HG03025 (cell line): ENCODE data around the gene FARP1.
"Not testable (repeated sequence)": the region's sequence is repeated elsewhere in the genome, so short reads cannot be mapped to it uniquely, and the experiment has no call there.

Experiments
- ATAC-seq: cut with Tn5 transposase; IDR thresholded peaks from one replicate; pipeline ENCODE4 v1.9.1; 2021; ENCODE audit warnings: mild to moderate bottlenecking, moderate library complexity; ENCODE audit not compliant: unreplicated experiment, low FRiP score

Gene FARP1

DNA sequence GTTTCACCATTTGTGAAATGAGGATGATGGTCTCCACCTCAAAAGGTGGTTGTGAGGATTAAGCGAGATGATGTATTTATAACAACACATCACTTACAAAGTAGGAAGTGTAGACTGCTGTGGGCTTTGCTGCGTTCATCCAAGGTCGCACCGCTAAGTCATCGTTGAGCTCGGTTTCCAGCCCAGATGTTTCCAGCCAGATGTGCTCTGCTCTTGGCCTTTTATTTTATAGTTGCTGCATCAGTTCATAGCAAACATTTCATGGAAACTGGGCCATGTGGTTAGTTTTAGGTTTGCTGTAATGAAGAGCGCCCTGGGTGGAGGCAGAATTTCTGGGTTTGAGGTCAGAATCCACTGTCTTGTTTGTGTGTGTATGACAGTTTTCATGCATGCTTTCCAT lies 110.6 kb downstream of the FARP1 start:
- ATAC-seq = no peak

DNA sequence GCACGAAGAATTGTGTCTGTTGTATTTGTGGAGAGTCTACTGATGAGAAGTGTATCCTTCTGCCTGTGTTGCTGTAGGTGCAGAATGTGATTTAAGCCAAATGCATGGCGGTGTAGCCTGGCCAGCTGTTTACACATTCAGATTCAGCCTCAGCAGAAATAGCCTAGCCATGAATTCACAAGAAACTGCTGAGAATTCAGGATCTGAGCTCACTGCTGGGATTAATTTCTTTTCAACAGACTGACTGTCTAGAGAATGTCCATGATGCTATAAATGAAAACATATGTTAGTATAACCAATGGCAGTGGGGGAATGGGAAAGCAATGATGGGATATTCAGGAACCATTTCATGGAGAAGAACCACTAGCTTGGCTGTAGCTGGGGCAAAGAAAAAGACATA lies 111.6 kb downstream of the FARP1 start:
- ATAC-seq = no peak

DNA sequence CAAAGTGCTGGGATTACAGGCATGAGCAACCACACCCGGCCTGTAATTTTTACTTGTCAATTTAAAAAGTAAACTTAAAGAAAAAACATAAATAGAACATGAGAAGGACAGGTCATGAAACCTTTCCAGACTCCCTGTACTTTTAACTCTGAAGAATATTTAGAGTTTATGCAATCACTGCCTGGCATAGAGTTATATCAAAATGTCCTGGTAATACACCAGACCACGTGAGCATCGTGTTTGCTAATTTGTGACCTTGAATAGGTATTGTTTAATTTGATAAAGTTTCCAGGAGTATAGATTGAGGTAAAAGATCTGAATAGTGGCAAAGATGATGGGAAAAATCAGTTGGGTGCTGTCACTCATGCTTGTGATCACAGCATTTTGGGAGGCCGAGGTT lies 115.3 kb downstream of the FARP1 start:
- ATAC-seq = no peak

DNA sequence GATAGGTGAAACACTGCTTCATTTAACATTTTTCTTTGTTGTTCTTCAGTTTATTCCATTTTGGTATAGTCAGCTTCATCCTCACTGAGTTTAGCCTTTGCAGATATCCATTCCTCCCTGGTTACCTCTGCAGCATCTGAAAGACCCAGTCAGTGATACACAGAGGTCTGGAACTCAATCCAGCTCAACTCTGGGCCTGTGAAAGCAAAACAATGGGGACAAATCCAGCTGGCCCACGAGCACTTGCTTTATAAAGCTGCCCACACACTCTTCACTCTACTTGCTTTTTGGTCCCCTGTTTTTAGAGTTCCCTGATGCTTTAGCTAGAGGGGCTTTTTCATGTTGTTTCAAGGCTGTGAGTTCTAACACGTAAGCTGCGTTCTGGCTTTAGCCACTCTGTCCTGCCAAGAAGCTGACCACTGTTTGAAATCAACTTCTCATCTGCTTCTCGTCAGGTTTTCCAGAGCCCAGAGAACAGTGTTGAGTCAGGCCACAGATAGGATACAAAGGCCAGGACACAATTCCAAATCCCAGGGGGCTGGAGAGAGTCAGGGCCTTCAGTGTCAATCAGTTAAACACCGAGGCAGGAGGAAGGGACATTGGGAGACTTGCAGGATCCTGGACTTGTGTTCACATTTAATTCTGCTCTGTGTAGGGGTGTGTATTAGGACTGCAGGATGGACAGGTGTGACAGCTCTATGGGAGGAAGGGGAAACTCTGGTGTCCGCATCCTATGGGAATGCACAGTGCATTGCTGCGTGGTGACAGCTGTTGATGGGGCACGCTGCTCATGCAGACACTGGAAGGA lies 117.7 kb downstream of the FARP1 start:
- ATAC-seq = no peak

DNA sequence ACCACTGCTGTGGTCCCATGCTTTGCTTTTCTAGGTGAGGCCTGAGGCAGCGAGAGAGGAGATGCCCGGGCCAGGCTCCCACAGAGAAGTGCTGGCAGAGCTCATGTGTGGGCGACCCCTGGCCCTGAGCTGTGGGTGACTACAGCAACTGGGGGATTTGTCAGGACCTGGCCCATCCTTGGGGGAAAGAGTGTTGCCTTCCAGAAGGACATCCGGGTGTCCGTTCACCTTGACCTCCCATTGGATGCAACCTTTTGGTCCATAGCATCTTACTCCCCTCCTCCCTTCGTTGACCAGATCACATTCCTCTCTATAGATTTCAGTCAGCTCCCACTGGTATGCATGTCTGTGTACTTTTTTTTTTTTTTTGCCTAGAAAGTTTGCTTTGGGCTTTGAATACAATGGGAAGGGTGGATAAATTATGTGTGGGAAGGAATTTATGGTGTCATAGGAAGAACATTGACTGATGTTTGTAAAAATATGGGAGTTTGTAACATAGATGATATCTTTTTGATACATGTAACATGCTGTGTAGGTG lies 118.3 kb downstream of the FARP1 start:
- ATAC-seq = no peak

DNA sequence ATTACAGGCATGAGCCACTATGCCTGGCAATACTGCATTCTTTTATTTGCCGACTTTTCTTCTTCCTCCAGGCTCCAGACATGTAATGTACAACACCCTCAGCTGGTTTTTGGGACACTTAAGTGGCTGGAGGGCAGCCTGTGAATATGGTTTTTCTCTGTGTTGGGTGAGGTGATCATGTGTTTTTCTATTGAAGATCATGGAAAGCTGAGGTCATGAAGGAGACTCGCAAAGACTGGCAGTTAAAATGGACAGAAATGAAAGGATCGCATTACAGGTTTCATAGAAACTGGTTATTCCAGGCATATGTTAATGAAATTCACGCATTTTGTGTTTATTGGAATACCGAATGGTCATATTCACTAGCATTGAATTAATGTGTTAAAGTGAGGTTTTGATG lies 119.4 kb downstream of the FARP1 start:
- no peak for ATAC-seq

DNA sequence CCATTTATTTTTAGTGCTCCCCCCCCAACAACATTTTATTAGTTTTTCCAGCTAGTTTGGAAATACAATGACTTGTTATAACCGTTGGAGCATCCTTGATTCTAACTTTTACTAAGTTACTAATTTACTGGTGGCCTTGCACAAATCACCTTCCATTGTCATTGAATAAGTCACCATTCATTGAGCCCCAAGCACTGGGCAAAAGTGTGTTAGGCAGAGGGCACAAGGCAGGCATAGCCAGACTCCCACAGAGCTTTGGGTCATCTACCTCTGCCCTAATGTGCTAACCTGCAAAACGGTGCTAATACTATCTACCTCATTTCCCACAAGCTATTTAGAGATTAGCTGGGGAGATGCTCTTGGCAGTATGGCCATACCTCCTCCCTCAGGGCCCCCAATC lies 120.9 kb downstream of the FARP1 start:
- ATAC-seq = no peak

DNA sequence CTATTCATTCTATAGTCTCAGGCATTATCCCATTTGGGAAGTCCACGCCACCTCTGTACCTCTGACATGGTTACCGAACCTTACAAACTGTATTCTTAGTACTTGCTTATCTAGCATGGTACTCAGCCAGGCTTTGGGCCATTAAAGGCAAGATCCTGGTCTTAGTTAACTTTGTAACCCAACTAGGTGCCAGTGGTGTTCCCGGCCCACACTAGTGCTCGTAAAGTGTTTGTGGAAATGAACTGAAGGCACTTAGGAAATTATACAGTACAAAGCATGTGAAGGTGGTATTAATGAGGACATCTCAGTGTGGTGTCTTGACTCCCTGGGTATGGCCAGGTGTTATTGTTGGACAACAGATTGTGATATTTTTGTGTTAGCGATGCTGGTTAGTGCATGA lies 122.0 kb downstream of the FARP1 start:
- ATAC-seq = no peak

DNA sequence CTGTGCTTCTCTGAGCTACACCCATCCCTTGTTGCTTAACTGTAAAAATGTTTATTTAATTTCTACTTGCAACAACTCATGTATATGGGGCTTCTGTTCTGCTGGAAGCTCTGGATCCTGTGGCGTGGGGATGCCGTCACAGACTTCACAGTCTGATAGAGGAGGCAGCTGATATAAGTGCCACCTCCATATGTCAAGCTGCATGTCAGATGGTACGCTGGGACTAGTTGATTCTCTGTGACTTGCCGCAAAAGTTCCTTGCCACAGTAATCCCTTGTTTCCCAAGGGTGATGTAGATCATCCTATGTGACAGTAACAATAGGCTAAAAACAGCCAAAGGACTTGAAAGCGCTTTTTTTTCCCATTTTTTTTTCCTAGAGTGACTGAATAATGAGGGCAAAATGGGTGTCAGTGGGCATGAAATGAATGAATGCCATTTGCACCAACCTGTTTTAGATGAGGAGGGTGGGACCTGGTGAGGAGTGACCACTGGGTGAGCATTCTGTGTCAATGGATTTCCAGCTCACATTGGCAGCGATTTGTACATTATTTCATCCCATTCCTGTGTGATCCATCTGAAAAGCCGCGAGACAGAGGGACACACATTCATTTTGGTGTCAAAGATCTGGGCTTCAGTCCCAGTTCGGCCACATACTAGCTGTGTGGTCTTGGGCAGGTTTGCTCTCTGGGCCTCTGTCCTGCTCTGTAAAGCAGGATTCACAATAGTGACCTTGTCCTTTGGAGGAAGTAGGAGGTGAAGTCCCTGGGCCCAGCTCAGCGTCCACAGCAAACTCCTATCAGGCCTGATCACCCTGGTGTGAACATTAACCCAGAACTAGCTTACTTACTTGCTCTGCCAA lies 123.0 kb downstream of the FARP1 start:
- ATAC-seq = no peak

DNA sequence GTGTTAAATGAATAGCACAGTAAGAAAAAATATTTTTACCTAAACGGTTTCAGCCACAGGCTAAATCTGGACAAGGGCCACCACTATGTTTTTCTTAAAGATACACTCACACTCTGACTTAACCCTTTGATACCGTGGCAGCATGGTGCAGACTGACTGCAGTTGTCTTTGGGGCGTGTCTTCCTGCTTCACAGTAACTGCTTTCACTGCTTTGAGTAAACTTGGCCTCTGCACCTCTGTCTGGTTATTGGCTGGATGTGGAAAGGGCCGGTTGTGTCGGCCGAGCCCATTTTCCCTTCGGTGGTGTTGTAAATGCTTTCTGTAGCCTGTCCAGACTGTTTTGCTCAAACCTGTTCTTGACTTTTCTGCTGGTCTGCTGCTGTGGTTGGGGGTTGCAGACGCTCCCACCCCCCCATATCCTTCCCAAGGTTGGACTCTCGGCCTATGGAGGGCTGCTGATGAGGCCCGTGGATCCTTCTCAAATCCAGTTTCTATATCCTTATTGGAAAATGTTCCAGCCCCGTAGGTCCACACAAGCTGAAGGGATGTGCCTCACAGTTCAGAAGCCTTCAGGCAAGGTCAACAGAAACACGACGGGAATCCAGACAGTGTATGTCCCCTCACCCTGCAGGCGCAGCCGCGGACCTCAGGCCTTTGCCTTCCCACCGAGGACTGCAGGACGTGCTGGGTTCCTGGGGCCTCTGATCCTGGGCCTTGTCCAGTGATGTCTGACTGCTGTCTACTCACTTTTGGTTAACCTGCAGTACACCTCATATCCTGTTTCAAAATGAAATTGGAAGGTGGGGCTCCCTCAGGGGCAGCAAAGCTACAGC lies 124.4 kb downstream of the FARP1 start:
- ATAC-seq = peak; percentile 84

DNA sequence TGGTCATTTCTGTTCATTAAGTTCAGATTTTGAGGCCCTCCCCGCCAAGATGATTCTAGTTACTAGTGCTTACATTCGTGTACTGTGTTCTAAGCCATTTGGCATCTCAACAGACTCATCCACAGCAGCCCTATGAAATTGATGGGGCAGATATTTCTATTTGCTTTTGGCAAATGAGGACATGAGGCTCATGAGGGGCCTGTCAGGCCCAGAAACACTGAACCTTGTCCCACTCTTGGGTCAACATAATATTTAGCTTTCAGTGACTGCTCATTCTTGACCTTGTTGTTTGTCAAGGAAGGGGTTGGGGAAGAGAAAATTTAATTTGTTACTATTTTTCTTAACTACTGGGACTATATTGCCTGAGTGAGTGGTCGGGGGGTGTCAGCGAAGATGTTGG lies 126.5 kb downstream of the FARP1 start:
- ATAC-seq = no peak

DNA sequence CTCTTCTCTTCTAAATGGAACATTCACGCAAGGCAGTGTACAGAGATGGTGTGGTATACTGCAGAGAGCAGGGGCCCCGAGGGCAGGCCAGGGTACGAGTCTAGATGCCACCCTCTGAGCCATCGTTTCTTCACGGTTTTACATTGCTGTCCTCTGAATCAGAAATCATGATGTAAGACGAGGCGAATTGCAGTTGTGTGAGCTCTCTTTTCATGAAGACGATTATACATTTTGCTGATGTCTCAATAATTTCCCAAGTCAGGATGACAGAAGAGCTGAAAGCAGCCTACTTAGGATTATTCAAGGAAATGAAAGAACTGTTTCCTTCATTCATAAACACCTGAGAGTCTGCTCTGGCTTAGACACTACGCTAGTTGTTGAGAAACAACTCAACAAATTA lies 127.9 kb downstream of the FARP1 start:
- no peak for ATAC-seq

DNA sequence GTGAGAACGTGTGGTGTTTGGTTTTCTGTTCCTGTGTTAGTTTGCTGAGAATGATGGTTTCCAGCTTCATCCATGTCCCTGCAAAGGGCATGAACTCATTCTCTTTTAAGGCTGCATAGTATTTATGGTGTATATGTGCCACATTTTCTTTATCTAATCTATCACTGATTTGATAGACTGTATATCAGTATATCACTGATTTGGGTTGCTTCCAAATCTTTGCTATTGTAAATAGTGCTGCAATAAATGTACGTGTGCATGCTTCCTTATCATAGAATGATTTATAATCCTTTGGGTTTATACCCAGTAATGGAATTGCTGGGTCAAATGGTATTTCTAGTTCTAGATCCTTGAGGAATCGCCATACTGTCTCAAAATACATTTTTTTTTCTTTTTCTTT lies 128.8 kb downstream of the FARP1 start:
- ATAC-seq = not testable (repeated sequence)

DNA sequence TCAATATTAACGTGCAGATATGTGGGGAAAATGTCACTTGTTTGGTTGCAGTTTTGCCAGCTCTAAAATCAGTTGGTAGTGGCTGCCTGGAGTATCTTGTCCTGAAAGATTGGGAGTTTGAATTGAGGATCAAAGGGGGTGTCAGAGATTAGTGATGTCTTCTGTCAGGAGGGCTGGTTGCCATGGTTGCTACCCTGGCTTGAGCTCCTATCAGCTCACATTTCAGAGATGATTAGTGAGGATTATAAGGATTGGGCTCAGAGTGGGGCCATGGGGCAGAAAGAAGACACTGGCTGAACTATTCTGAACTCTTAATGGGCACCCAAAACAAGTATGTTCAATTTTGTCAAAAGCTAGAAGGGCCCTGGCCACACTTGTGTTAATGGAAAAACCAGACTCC lies 129.7 kb downstream of the FARP1 start:
- no peak for ATAC-seq

DNA sequence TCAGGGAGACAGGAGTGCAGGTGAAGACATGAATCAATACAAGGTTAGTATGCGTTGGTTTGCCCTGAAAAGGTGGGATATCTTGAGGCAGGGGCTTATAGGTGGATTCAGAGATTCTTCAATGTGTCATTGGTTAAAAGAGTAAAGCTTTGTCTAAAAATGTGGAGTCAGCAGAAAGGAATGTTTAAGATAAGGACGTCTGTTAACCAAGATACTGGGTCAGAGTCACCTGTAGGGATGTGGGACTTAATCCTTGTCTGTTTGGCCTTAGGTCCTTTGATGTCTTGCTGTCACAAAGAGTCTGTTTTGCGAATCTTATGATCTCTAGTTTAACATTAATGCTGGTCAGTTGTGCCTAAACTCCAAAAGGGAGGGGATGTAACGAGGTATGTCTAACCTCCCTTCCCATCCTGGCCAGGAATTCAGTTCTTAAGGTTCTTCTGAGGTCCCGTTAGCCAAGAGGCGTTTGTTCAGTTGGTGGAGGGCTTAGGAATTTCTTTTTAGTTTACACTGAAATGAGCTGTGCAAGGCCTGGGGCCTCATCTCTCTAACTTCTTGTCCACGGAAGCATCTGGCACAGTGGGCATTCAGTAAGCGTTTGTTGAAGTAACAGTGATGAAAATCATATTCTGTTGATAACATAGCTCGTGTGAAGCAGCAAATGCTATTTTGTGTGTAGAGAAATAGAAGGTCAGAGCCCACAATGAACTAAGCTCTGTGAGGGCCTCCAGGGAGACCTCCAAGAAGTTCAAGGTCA lies 130.4 kb downstream of the FARP1 start:
- no peak for ATAC-seq

DNA sequence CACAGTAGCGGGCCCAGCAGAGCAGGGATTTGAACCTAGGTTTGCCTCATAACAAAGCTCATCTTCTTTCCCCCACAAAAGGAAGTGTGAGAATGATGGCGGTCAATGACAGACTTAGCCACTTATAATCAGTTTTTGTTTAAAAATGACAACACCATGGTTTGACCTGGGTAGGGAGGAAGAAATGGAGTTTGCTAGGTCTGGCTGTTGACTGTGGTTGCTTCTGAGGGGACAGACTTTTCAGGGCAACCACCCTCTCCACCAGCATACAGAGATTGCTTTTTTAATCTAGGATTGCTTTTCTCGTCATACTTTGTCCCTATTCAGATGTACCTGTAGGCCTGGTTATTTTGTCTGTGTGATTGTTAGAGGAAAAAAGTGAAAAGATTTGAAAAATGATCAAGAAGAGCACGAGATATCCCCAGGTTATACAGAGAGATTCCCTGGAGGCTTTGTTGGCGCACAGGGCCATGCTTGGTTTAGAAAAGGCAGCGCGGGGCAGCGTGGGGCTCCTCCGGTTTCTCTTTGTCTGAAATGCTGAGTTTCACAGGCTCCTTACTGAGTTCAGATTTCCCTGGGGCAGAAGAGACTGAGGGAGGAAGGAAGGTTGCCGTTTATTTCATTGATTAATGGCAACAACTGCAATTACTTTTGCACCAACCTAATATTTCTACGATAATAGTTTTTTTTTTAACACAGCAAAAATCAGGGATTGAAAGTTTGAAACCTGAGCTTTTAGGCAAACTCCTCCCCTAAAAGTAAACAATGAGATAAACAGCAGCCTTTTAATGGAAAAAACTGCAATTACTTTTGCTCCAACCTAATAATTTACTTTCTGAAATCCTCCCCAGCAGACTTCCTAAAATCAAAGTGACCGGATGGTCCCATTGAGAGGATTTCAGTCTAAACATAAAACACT lies 131.2 kb downstream of the FARP1 start:
- ATAC-seq = no peak

DNA sequence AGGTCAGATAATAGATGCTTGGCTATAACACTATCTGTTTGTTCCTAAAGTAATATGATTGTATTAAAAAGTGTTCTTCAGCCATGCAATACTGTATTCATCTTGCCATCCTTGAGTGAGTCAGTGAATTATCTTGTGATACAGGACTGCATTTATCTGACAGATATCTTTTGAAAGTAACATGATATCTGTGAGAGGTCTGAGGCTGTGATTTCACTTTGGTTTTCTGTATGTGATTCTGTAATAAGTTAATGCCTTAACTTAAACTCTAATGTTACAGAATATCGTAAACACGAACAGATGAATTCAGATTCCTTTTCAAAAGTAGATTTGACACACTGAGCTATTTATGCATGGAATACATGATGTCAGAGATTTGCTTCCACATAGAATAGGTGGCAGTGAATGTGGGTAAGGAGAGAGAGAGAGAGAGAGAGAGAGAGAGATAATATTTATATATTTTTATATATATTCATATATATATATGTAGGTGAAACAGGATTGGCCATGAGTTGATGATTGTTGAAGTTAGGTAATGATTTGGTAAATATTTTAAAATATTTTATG lies 132.1 kb downstream of the FARP1 start:
- no peak for ATAC-seq

DNA sequence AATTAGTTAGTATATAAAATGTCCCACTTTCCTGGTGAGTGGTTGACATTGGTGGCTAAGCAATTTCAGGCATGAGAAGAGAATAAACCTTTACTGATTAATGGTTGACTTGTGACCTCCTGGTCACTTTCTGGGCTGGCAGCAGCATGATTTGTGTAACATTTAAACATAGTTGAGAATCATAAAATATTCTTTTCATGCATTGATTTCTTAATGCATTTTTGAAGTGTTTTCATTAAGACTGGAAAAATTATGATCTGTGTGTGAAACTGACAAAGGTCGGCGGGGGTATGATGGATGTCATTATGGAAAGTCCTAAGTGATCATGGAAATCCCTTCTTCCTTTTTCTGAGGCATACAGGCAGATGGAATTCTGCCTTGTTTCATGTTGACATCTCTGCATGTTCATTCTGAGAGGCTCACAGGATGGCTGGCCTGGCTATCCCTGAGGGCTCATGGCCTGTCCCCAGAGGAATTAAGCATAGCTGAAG lies 132.8 kb downstream of the FARP1 start:
- ATAC-seq = no peak
